HG02938 (cell line): ENCODE measurements around the gene EXOC4.
"Not testable (repeated sequence)": the region's sequence is repeated elsewhere in the genome, so short reads cannot be mapped to it uniquely, and the experiment has no call there.

Experiments
- ATAC-seq: cut with Tn5 transposase; IDR thresholded peaks from one replicate; pipeline ENCODE4 v1.9.1; 2021; ENCODE audit warnings: mild to moderate bottlenecking, moderate library complexity; ENCODE audit not compliant: unreplicated experiment

EXOC4 gene

GRCh38 chr7:133778472-133778871, 525.6 kb downstream of the EXOC4 start:
- ATAC-seq, result peak; percentile 97

GRCh38 chr7:133779538-133779937, 526.7 kb downstream of the EXOC4 start:
- ATAC-seq, result not testable (repeated sequence)

GRCh38 chr7:133780912-133781311, 528.0 kb downstream of the EXOC4 start:
- no peak for ATAC-seq

GRCh38 chr7:133781486-133782090, 528.7 kb downstream of the EXOC4 start:
- ATAC-seq, result no peak

- ATAC-seq, result no peak
Observed at GRCh38 chr7:133782470-133782869, 529.6 kb downstream of the EXOC4 start.

- no peak for ATAC-seq
Observed at GRCh38 chr7:133783276-133783675, 530.4 kb downstream of the EXOC4 start.

GRCh38 chr7:133784486-133785001, 531.7 kb downstream of the EXOC4 start:
- ATAC-seq, result no peak

- no peak for ATAC-seq
Observed at GRCh38 chr7:133786401-133786937, 533.6 kb downstream of the EXOC4 start.

GRCh38 chr7:133789974-133790373, 537.1 kb downstream of the EXOC4 start:
- no peak for ATAC-seq

GRCh38 chr7:133790911-133791310, 538.0 kb downstream of the EXOC4 start:
- no peak for ATAC-seq

GRCh38 chr7:133794479-133794878, 541.6 kb downstream of the EXOC4 start:
- no peak for ATAC-seq

GRCh38 chr7:133795068-133795665, 542.3 kb downstream of the EXOC4 start:
- ATAC-seq, result no peak

GRCh38 chr7:133796782-133797745, 544.2 kb downstream of the EXOC4 start:
- no peak for ATAC-seq

- ATAC-seq, result no peak
Observed at GRCh38 chr7:133797818-133798520, 545.1 kb downstream of the EXOC4 start.

- no peak for ATAC-seq
Observed at GRCh38 chr7:133801341-133801740, 548.5 kb downstream of the EXOC4 start.

- no peak for ATAC-seq
Observed at GRCh38 chr7:133804127-133804526, 551.2 kb downstream of the EXOC4 start.

- ATAC-seq, result no peak
Observed at GRCh38 chr7:133805426-133805825, 552.5 kb downstream of the EXOC4 start.

- no peak for ATAC-seq
Observed at GRCh38 chr7:133807624-133808492, 555.0 kb downstream of the EXOC4 start.

GRCh38 chr7:133808493-133808866, 555.6 kb downstream of the EXOC4 start:
- no peak for ATAC-seq

- ATAC-seq, result no peak
Observed at GRCh38 chr7:133812877-133813276, 560.0 kb downstream of the EXOC4 start.
